CD14-positive monocyte (primary cell): ENCODE measurements around the gene NOPCHAP1. TPM values are rescaled to one million over a fixed set of nuclear protein-coding genes. Genes with fewer than 3 reads are reported as not detected.

ENCODE experiments used
- DNase-seq, 3 donors: peaks; one replicate each; pipeline ENCODE4 v3.0.0-alpha.2; 2011 to 2022
- H2AFZ ChIP-seq: 2 replicates; pipeline ENCODE4 v1.6.0; 2012; ENCODE audit warnings: mild to moderate bottlenecking, low read depth, low read length, inconsistent platforms; ENCODE audit not compliant: insufficient read depth, poor library complexity, severe bottlenecking
- H3K27ac ChIP-seq, 2 donors: 1 replicate in 1 of 2; 2 replicates in 1 of 2; pipeline ENCODE4 v1.5.1; 2012 to 2013; ENCODE audit warnings: low read length in 2 of 2, control low read depth in 1 of 2, inconsistent platforms in 1 of 2, low read depth in 1 of 2, mild to moderate bottlenecking in 1 of 2
- H3K27me3 ChIP-seq, 2 donors: one replicate each; pipeline versions ENCODE4 v1.6.0 to v1.6.1; 2011 to 2013; ENCODE audit warnings: low read length in 2 of 2; ENCODE audit not compliant: control insufficient read depth in 2 of 2, insufficient read depth in 2 of 2
- H3K36me3 ChIP-seq, 2 donors: replicated peaks in 1 of 2; 1 replicate in 1 of 2; 2 replicates in 1 of 2; pipeline versions ENCODE4 v1.5.1 to v1.6.1; 2012 to 2013; ENCODE audit warnings: low read length in 2 of 2, control low read depth in 1 of 2, inconsistent platforms in 1 of 2, mild to moderate bottlenecking in 1 of 2; ENCODE audit not compliant: insufficient read depth in 2 of 2, control insufficient read depth in 1 of 2
- H3K4me1 ChIP-seq, 2 donors: 1 replicate in 1 of 2; 2 replicates in 1 of 2; pipeline versions ENCODE4 v1.5.1 to v1.6.1; 2012 to 2013; ENCODE audit warnings: low read length in 2 of 2, control low read depth in 1 of 2, inconsistent platforms in 1 of 2, mild to moderate bottlenecking in 1 of 2, moderate library complexity in 1 of 2; ENCODE audit not compliant: insufficient read depth in 2 of 2, control insufficient read depth in 1 of 2
- H3K4me2 ChIP-seq: replicated peaks from 2 replicates; pipeline ENCODE3; 2012; ENCODE audit warnings: low read length, moderate library complexity, mild to moderate bottlenecking; ENCODE audit not compliant: poor library complexity, severe bottlenecking; ENCODE audit errors: extremely low read depth
- H3K4me3 ChIP-seq, 3 experiments: fragments of 200-600 bp in 1 of 3; sonication (generic) in 1 of 3; replicated peaks in 1 of 3; 1 replicate in 2 of 3; 2 replicates in 1 of 3; pipeline ENCODE4 v1.5.1; 2011 to 2013; ENCODE audit warnings: low read length in 3 of 3, mild to moderate bottlenecking in 3 of 3, control low read depth in 2 of 3, low read depth in 2 of 3, inconsistent platforms in 1 of 3, moderate library complexity in 1 of 3
- H3K79me2 ChIP-seq: 2 replicates; pipeline ENCODE4 v1.6.0; 2012; ENCODE audit warnings: mild to moderate bottlenecking, control low read depth, inconsistent platforms, low read length, moderate library complexity; ENCODE audit not compliant: insufficient read depth
- H3K9ac ChIP-seq: 2 replicates; pipeline ENCODE4 v1.6.0; 2017; ENCODE audit warnings: low read length, mild to moderate bottlenecking; ENCODE audit not compliant: insufficient read depth, poor library complexity, severe bottlenecking
- H3K9me3 ChIP-seq, 2 donors: replicated peaks in 1 of 2; 1 replicate in 1 of 2; 2 replicates in 1 of 2; pipeline versions ENCODE4 v1.5.1 to v1.6.1; 2012 to 2013; ENCODE audit warnings: low read length in 2 of 2, control low read depth in 1 of 2; ENCODE audit not compliant: control insufficient read depth in 1 of 2, insufficient read depth in 1 of 2
- H4K20me1 ChIP-seq: 2 replicates; pipeline ENCODE4 v1.6.0; 2012; ENCODE audit warnings: mild to moderate bottlenecking, low read length, control low read depth, moderate library complexity; ENCODE audit not compliant: insufficient read depth
- H3K27ac Mint-ChIP-seq, 7 donors: one replicate each; pipeline ENCODE4 v1.8.0; 2020; ENCODE audit warnings: mild to moderate bottlenecking in 7 of 7, mixed read lengths in 7 of 7, moderate library complexity in 6 of 7, inconsistent platforms in 2 of 7
- H3K27me3 Mint-ChIP-seq, 3 donors: one replicate each; pipeline ENCODE4 v1.8.0; 2021 to 2022; ENCODE audit warnings: low read depth in 3 of 3, mild to moderate bottlenecking in 3 of 3, mixed read lengths in 3 of 3, moderate library complexity in 3 of 3, inconsistent platforms in 1 of 3
- H3K36me3 Mint-ChIP-seq, 2 donors: one replicate each; pipeline ENCODE4 v1.8.0; 2020; ENCODE audit warnings: mixed read lengths in 2 of 2, inconsistent platforms in 1 of 2, mild to moderate bottlenecking in 1 of 2
- H3K4me1 Mint-ChIP-seq: one replicate; pipeline ENCODE4 v1.8.0; 2020; ENCODE audit warnings: mild to moderate bottlenecking, mixed read lengths
- H3K4me3 Mint-ChIP-seq, 2 donors: one replicate each; pipeline ENCODE4 v1.8.0; 2020; ENCODE audit warnings: mild to moderate bottlenecking in 2 of 2, mixed read lengths in 2 of 2, moderate library complexity in 1 of 2
- H3K9me3 Mint-ChIP-seq, 7 donors: one replicate each; pipeline ENCODE4 v1.8.0; 2020 to 2022; ENCODE audit warnings: mixed read lengths in 7 of 7, mild to moderate bottlenecking in 6 of 7, moderate library complexity in 6 of 7, inconsistent platforms in 2 of 7
- WGBS: methylation state at CpG from one replicate; pipeline ENCODE4 v1.1.5; 2013; ENCODE audit warnings: missing lambda C conversion rate; ENCODE audit not compliant: insufficient coverage; 5-methylcytosine and 5-hydroxymethylcytosine counted together
- intact Hi-C, 2 donors: fragments of 100-400 bp; cut with micrococcal nuclease; formaldehyde crosslinking; loops; one replicate each; pipeline versions ENCODE4 v1.15.0 to v1.15.1; 2023
- polyA plus RNA-seq, 3 donors: library from polyadenylated mRNA; depleted of rRNA in 1 of 3; unstranded in 2 of 3; stranded (reverse) in 1 of 3; fragments of 300-500 nt in 2 of 3; fragments of >200 nt in 1 of 3; fragmentation: Illumina TruSeq in 2 of 3; gene quantifications; 1 replicate in 2 of 3; 2 replicates in 1 of 3; pipeline ENCODE4 v1.2.3, GENCODE V29; 2012 to 2021
- TF ChIP-seq, protein P1 (sequence below): fragments of 200-600 bp; IDR thresholded peaks from one replicate; pipeline ENCODE4 v1.8.0; 2022; ENCODE audit warnings: antibody characterized with exemption, mild to moderate bottlenecking

Gene NOPCHAP1
- polyA plus RNA-seq, 3 donors = 2.6 to 14.0 (median 12.0) TPM

DNA sequence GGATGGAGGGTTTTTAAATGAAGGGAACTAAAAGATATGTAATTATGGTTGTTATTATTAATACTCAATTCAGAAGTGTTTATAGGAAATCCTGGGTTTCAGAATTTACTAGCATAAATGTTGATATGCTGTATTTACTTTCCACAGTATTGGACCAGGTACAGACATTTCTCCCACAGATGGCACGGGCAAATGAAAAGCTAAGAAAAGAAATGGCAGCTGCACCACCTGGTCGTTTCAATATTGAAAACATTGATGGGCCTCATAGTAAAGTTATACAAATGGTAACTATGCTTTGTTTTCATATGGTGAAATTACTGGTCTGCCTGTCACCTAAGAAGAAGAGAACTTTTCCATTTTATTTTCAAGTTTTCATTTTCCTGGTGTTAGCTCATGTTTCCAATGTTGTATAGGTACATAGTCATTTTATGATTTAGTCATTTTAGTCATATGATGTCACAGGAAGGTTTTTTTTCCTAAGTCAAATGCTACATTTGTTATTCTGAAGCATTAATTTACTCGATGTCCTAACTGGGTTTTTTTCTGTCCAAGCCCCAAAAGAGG lies 5.5 kb downstream of the NOPCHAP1 start:
- Histone ChIP-seq H3K9ac (no peak overlapping the region), H2AFZ (no peak overlapping the region), H3K36me3 (peaks cover 41 to 71% of the 10 kb centered on the region in 2 donors), H3K79me2 (peaks cover 15% of the 10 kb centered on the region), H3K4me1 (peaks cover 33 to 36% of the 10 kb centered on the region in 2 donors), H3K27me3 (no peaks in the 10 kb centered on the region), H3K4me2 (no peak overlapping the region), H3K27ac (no peak overlapping the region), H3K9me3 (no peaks in the 10 kb centered on the region), H3K4me3 (no peak overlapping the region), H4K20me1 (peaks cover 6% of the 10 kb centered on the region)
- Mint-ChIP-seq H3K36me3 (peaks cover 64 to 67% of the 10 kb centered on the region in 2 donors), H3K4me1 (peaks cover 36% of the 10 kb centered on the region), H3K9me3 (peaks cover 0 to 4% (median 0%) of the 10 kb centered on the region in 7 donors), H3K4me3 (no peak overlapping the region), H3K27ac (no peak overlapping the region), H3K27me3 (no peaks in the 10 kb centered on the region)
- 100% methylated on average over 1 of the region's 3 CpGs for WGBS
- TF ChIP-seq, protein P1, sequence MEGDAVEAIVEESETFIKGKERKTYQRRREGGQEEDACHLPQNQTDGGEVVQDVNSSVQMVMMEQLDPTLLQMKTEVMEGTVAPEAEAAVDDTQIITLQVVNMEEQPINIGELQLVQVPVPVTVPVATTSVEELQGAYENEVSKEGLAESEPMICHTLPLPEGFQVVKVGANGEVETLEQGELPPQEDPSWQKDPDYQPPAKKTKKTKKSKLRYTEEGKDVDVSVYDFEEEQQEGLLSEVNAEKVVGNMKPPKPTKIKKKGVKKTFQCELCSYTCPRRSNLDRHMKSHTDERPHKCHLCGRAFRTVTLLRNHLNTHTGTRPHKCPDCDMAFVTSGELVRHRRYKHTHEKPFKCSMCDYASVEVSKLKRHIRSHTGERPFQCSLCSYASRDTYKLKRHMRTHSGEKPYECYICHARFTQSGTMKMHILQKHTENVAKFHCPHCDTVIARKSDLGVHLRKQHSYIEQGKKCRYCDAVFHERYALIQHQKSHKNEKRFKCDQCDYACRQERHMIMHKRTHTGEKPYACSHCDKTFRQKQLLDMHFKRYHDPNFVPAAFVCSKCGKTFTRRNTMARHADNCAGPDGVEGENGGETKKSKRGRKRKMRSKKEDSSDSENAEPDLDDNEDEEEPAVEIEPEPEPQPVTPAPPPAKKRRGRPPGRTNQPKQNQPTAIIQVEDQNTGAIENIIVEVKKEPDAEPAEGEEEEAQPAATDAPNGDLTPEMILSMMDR = no peak
- no peak for DNase-seq
- intact Hi-C loops = no loop called here

DNA sequence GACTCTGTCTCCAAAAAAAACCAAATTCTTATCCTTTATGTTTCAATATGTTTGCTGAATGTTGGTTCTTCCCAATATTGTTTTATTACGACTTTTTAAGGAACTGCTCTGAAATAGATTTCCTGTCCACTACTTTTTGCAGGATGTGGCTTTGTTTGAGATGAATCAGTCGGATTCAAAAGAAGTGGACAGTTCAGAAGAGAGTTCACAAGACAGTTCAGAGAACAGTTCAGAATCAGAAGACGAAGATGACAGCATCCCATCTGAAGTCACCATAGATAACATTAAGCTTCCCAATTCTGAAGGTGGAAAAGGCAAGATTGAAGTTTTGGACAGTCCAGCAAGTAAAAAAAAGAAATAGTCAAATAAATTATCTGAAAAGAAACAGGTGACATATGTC lies 8.2 kb downstream of the NOPCHAP1 start:
- Histone ChIP-seq H3K4me2 (peak overlapping the region; percentile 21), H4K20me1 (no peaks in the 10 kb centered on the region), H3K36me3 (peaks cover 39 to 65% of the 10 kb centered on the region in 2 donors), H3K4me1 (peaks cover 42 to 44% of the 10 kb centered on the region in 2 donors), H2AFZ (no peak overlapping the region), H3K79me2 (no peaks in the 10 kb centered on the region), H3K4me3 (peak overlapping the region in 1 of 3 experiments; percentile 1), H3K9me3 (no peaks in the 10 kb centered on the region), H3K27ac (no peak overlapping the region), H3K27me3 (no peaks in the 10 kb centered on the region), H3K9ac (no peak overlapping the region)
- peak overlapping the region in 4 of 7 donors; percentile 2 to 77 (median 50) for H3K27ac Mint-ChIP-seq
- intact Hi-C loops = no loop called here
- peaks cover 43% of the 10 kb centered on the region for H3K4me1 Mint-ChIP-seq
- no peaks in the 10 kb centered on the region for H3K27me3 Mint-ChIP-seq
- peak overlapping the region in 1 of 2 donors; percentile 58 for H3K4me3 Mint-ChIP-seq
- DNase-seq = peak in 2 of 3 donors; percentile 10 to 29
- peaks cover 76% of the 10 kb centered on the region in 2 donors for H3K36me3 Mint-ChIP-seq
- peaks cover 0 to 3% (median 0%) of the 10 kb centered on the region in 7 donors for H3K9me3 Mint-ChIP-seq
- WGBS = no CpG with 5 or more reads among the region's 3 CpGs
- TF ChIP-seq, protein P1 = no peak
